HepG2 (cell line): ENCODE measurements around the gene SMAD3. TPM values are rescaled to one million over a fixed set of nuclear protein-coding genes. Genes with fewer than 3 reads are reported as not detected.

Experiments used
- ATAC-seq: fragments of 200-7000 bp; cut with Tn5 transposase; 3 replicates; pipeline ENCODE4 v1.9.1; 2020; ENCODE audit warnings: mild to moderate bottlenecking, moderate library complexity
- BruUV-seq: library from RNA; stranded (reverse); fragments of 400-500 nt; replicated peaks from 2 replicates; lab custom pipeline; 2021; lab: Mats Ljungman, UMichigan
- CTCF ChIA-PET: fragments of 300-600 bp; formaldehyde crosslinking; extraction: SDS; loops from one replicate; lab custom pipeline; 2021; ENCODE audit warnings: low total read pairs, inconsistent platforms, low intra/inter-chr PET ratio; lab: Yijun Ruan, JAX
- POLR2A ChIA-PET: fragments of 350-600 bp; sonication (Branson Sonifier 250); formaldehyde crosslinking; loops from one replicate; lab custom pipeline; 2020; ENCODE audit warnings: antibody characterized with exemption, inconsistent platforms; lab: Yijun Ruan, JAX
- DNase-seq: peaks from one replicate; pipeline ENCODE4 v3.0.0-alpha.2; 2015; ENCODE audit warnings: low spot score
- FAIRE-seq: peaks from 3 replicates; lab custom pipeline; 2011; peaks lifted over from hg19 to GRCh38; lab: Jason Lieb, UNC
- H2AFZ ChIP-seq: one replicate; pipeline ENCODE4 v1.6.1; 2011; ENCODE audit warnings: low read length, inconsistent platforms
- H3K27ac ChIP-seq: fragments of 300-600 bp; 3 replicates; pipeline ENCODE4 v1.8.0; 2011; ENCODE audit warnings: mixed run types, mild to moderate bottlenecking, mixed read lengths, low read length, inconsistent platforms; ENCODE audit not compliant: insufficient read depth; ENCODE audit errors: extremely low read length
- H3K27me3 ChIP-seq, 2 experiments: fragments of 200-600 bp in 1 of 2; 2 replicates in 1 of 2; 3 replicates in 1 of 2; pipeline versions ENCODE4 v1.6.0 to v1.8.0; 2011; ENCODE audit warnings: low read length in 2 of 2, mild to moderate bottlenecking in 2 of 2, moderate library complexity in 2 of 2, inconsistent platforms in 1 of 2; ENCODE audit not compliant: insufficient read depth in 2 of 2, control insufficient read depth in 1 of 2
- H3K36me3 ChIP-seq, 2 experiments: fragments of 200-600 bp in 1 of 2; replicated peaks in 1 of 2; 2 replicates in 1 of 2; 3 replicates in 1 of 2; pipeline versions ENCODE4 v1.5.1 to v1.8.0; 2011; ENCODE audit warnings: low read length in 2 of 2, inconsistent platforms in 1 of 2; ENCODE audit not compliant: insufficient read depth in 2 of 2, control insufficient read depth in 1 of 2
- H3K4me1 ChIP-seq: 2 replicates; pipeline ENCODE4 v1.5.1; 2012; ENCODE audit warnings: low read length, inconsistent platforms; ENCODE audit not compliant: insufficient read depth
- H3K4me2 ChIP-seq: 2 replicates; pipeline ENCODE4 v1.6.0; 2011; ENCODE audit warnings: low read depth, low read length, inconsistent platforms
- H3K4me3 ChIP-seq, 3 experiments: fragments of 200-600 bp in 1 of 3; sonication (generic), shearing (Covaris generic) in 1 of 3; replicated peaks in 1 of 3; 2 replicates each; pipeline ENCODE4 v1.5.1; 2011 to 2016; ENCODE audit warnings: low read length in 3 of 3, inconsistent platforms in 2 of 3, low read depth in 2 of 3, mild to moderate bottlenecking in 2 of 3, control low read depth in 1 of 3, mixed read lengths in 1 of 3; ENCODE audit not compliant: insufficient read depth in 1 of 3
- H3K79me2 ChIP-seq: one replicate; pipeline ENCODE4 v1.6.1; 2011; ENCODE audit warnings: low read length, inconsistent platforms; ENCODE audit not compliant: insufficient read depth
- H3K9ac ChIP-seq: 2 replicates; pipeline ENCODE4 v1.6.0; 2011; ENCODE audit warnings: mild to moderate bottlenecking, low read depth, low read length, inconsistent platforms; ENCODE audit not compliant: insufficient read depth
- H3K9me3 ChIP-seq: 2 replicates; pipeline ENCODE4 v1.5.1; 2012; ENCODE audit warnings: mild to moderate bottlenecking, low read length
- H4K20me1 ChIP-seq: 2 replicates; pipeline ENCODE4 v1.6.0; 2011; ENCODE audit warnings: inconsistent platforms, mild to moderate bottlenecking, low read length, moderate library complexity; ENCODE audit not compliant: insufficient read depth
- BCLAF1 ChIP-seq: fragments of 450-650 bp; IDR thresholded peaks from 2 replicates; pipeline ENCODE4 v1.6.1; 2017; ENCODE audit warnings: mild to moderate bottlenecking
- BRD4 ChIP-seq: sonication (generic); formaldehyde crosslinking; IDR thresholded peaks from 2 replicates; pipeline ENCODE4 v1.4.0; 2020; ENCODE audit warnings: missing genetic modification reagents
- CCAR2 ChIP-seq: fragments of 200-400 bp; formaldehyde crosslinking; optimal IDR thresholded peaks from 2 replicates; pipeline ENCODE3; 2018; ENCODE audit warnings: low read depth, mild to moderate bottlenecking, low read length, moderate library complexity
- CHD2 ChIP-seq: IDR thresholded peaks from 2 replicates; pipeline ENCODE4 v1.6.1; 2011; ENCODE audit warnings: low read depth, low read length, improper control_type of control experiment
- FOXO1 ChIP-seq: sonication (generic); formaldehyde crosslinking; IDR thresholded peaks from 2 replicates; pipeline ENCODE4 v1.4.0; 2020; ENCODE audit warnings: missing genetic modification reagents
- ISL2 ChIP-seq: sonication (generic); formaldehyde crosslinking; IDR thresholded peaks from 2 replicates; pipeline ENCODE4 v1.5.0; 2020; ENCODE audit warnings: missing genetic modification reagents
- SMAD3 ChIP-seq: sonication (generic); formaldehyde crosslinking; IDR thresholded peaks from 2 replicates; pipeline ENCODE4 v1.4.0; 2020; ENCODE audit warnings: missing genetic modification reagents
- SNAI1 ChIP-seq: sonication (generic); formaldehyde crosslinking; IDR thresholded peaks from 2 replicates; pipeline ENCODE4 v1.5.0; 2020; ENCODE audit warnings: mild to moderate bottlenecking, missing genetic modification reagents, borderline replicate concordance
- THAP9 ChIP-seq: sonication (generic); formaldehyde crosslinking; IDR thresholded peaks from 2 replicates; pipeline ENCODE4; 2020; ENCODE audit warnings: missing genetic modification reagents, mild to moderate bottlenecking, borderline replicate concordance
- ZNF446 ChIP-seq: sonication (generic); formaldehyde crosslinking; IDR thresholded peaks from 2 replicates; pipeline ENCODE4 v1.5.0; 2020; ENCODE audit warnings: mild to moderate bottlenecking, missing genetic modification reagents
- ZNF549 ChIP-seq: sonication (generic); formaldehyde crosslinking; IDR thresholded peaks from 2 replicates; pipeline ENCODE4 v1.5.0; 2020; ENCODE audit warnings: missing genetic modification reagents
- ZNF878 ChIP-seq: sonication (generic); formaldehyde crosslinking; IDR thresholded peaks from 2 replicates; pipeline ENCODE4 v1.8.1; 2023; ENCODE audit warnings: mild to moderate bottlenecking, missing genetic modification reagents, moderate library complexity
- WGBS: methylation state at CpG from one replicate; pipeline ENCODE4 v1.1.6; 2017; ENCODE audit warnings: low lambda C conversion rate; 5-methylcytosine and 5-hydroxymethylcytosine counted together
- in situ Hi-C: cut with HindIII; loops from 2 replicates; pipeline ENCODE4 v1.10.0; 2017; ENCODE audit warnings: low pct_unique_long_range_greater_than_20kb; ENCODE audit not compliant: extremely low pct_ligation_motif_present
- intact Hi-C: fragments of 100-400 bp; cut with micrococcal nuclease; formaldehyde crosslinking; loops from one replicate; pipeline ENCODE4 v1.10.0; 2022; ENCODE audit not compliant: unreplicated experiment
- polyA plus RNA-seq, 8 experiments: library from polyadenylated mRNA; depleted of rRNA in 3 of 8; stranded (reverse) in 7 of 8; unstranded in 1 of 8; fragments of >200 nt; fragmentation: Illumina TruSeq in 4 of 8; extraction: Trizol in 4 of 8; gene quantifications; 2 replicates each; pipeline versions ENCODE4 v1.2.1 to v1.2.3, GENCODE V29; 2011 to 2016; ENCODE audit warnings: low read depth in 4 of 8, missing spikeins in 1 of 8, mixed read lengths in 1 of 8; ENCODE audit not compliant: insufficient read depth in 1 of 8
- total RNA-seq, 5 experiments: library from RNA; depleted of rRNA; stranded (reverse); fragments of >200 nt; fragmentation: Illumina TruSeq; extraction: Trizol; gene quantifications; 2 replicates each; pipeline ENCODE4 v1.2.3, GENCODE V29; 2016; ENCODE audit warnings: low read depth in 1 of 5

SMAD3 gene
- total and polyA plus RNA-seq, 2 of the 13 experiments (the other 11 are each of a cell fraction or from before 2014, with no cell fraction given): 8.6 to 56.3 TPM

DNA sequence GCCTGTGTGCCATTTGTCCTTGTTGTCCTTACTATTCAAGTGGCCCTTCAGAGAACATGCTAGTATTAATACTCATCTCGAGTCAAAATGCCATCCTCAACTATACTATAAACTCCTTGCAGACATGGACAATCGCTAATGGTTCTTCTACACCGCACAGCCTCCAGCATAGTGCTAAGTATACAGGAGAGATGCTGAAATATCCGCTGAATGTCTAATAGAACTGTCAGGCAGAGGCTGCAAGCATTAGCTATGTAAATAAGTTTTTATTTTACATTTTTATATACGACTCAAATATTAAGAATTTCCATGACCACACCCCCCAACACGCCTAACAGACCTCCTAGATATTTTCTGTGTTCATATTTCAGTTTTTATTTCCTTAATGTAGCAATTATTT is 149.7 kb downstream of the SMAD3 start:
- Histone ChIP-seq H3K79me2 (no peaks in the 10 kb centered on the region), H3K9ac (no peak overlapping the region), H3K9me3 (no peaks in the 10 kb centered on the region), H3K4me2 (no peak overlapping the region), H3K4me1 (no peaks in the 10 kb centered on the region), H3K4me3 (no peak overlapping the region), H3K27ac (no peak overlapping the region), H3K27me3 (no peaks in the 10 kb centered on the region), H3K36me3 (no peaks in the 10 kb centered on the region), H2AFZ (no peak overlapping the region), H4K20me1 (no peaks in the 10 kb centered on the region)
- in situ Hi-C loops: no loop called here
- ATAC-seq: no peak
- 86% methylated on average over 6 of the region's 6 CpGs for WGBS
- intact Hi-C loops: no loop called here
- DNase-seq: no peak
- ChIA-PET POLR2A (no interaction called here), CTCF (no interaction called here)
- no TSS peak for BruUV-seq
- no peak for TF ChIP-seq SMAD3 (CRISPR knock-in tag)
- no peak for TF ChIP-seq FOXO1 (CRISPR knock-in tag)
- no peak for TF ChIP-seq CCAR2
- no peak for TF ChIP-seq ZNF878 (CRISPR knock-in tag)
- no peak for TF ChIP-seq ISL2 (CRISPR knock-in tag)
- TF ChIP-seq BRD4 (CRISPR knock-in tag): no peak
- no peak for TF ChIP-seq ZNF549 (CRISPR knock-in tag)
- no peak for FAIRE-seq

- CTCF ChIA-PET: no interaction called here
- FAIRE-seq (no peak), ATAC-seq (no peak), DNase-seq (no peak)
- Histone ChIP-seq H3K4me3 (no peak overlapping the region), H3K9ac (no peak overlapping the region), H4K20me1 (no peaks in the 10 kb centered on the region), H3K27me3 (no peaks in the 10 kb centered on the region), H3K36me3 (no peaks in the 10 kb centered on the region), H3K9me3 (no peaks in the 10 kb centered on the region), H3K79me2 (no peaks in the 10 kb centered on the region), H3K4me2 (no peak overlapping the region), H3K4me1 (no peaks in the 10 kb centered on the region), H2AFZ (no peak overlapping the region), H3K27ac (no peak overlapping the region)
- TF ChIP-seq THAP9 (CRISPR knock-in tag) (no peak), BCLAF1 (no peak), SNAI1 (no peak), CHD2 (no peak), ZNF446 (CRISPR knock-in tag) (no peak)
- intact Hi-C loops: no loop called here
- no TSS peak for BruUV-seq
- POLR2A ChIA-PET: no interaction called here
- in situ Hi-C loops: no loop called here
These were observed 151.5 kb downstream of the SMAD3 start for GRCh38 chr15:67216859-67217258.
